ENCODE data around the gene SMARCC2. TPM values are rescaled to one million over a fixed set of nuclear protein-coding genes. Genes with fewer than 3 reads are reported as not detected.

SMARCC2 gene
- total and polyA plus RNA-seq, 9 of the 15 experiments (the other 6 are each of a cell fraction or from before 2014, with no cell fraction given) = 11.9 to 86.0 (median 36.6) TPM

GRCh38 chr12:56118688-56119357, 70.5 kb downstream of the SMARCC2 start:
- H3K9ac ChIP-seq (ENCODE audit: insufficient read depth in 1 of 2, low read depth in 2 of 2, low read length in 2 of 2) = peak overlapping the region; percentile 93 to 97
- POLR2A ChIA-PET = interaction anchor here (0.6 to 5.3 kb wide), 30 partner anchors 9 to 411 kb away, joined by 3 to 125 read pairs (median 6); partner anchors contain the start of genes COQ10A, ESYT1, ITGA7 and MYL6
- no peaks in the 10 kb centered on the region for H4K20me1 ChIP-seq (replicated peaks; ENCODE audit: control insufficient read depth, insufficient read depth, low read length)
- H3K4me2 ChIP-seq (ENCODE audit: insufficient read depth, low read length) = peak overlapping the region; percentile 89
- no peaks in the 10 kb centered on the region for H3K27me3 ChIP-seq (ENCODE audit: control insufficient read depth in 2 of 2, insufficient read depth in 2 of 2, low read length in 2 of 2)
- peak; percentile 3 for TF ChIP-seq SAP30 (IDR thresholded peaks at IDR 0.05; ENCODE audit: borderline replicate concordance, insufficient read depth, low read depth, low read length, poor library complexity, severe bottlenecking)
- no peak for TF ChIP-seq TAF7 (tag; IDR thresholded peaks at IDR 0.05)
- no peak for TF ChIP-seq ATF1 (CRISPR knock-in tag; IDR thresholded peaks at IDR 0.05)
- TF ChIP-seq ATF1 (tag; IDR thresholded peaks at IDR 0.05) = peak; percentile 76; the same call in 1 of the 2 replicates
- no peak for TF ChIP-seq HINFP (tag; conservative IDR thresholded peaks at IDR 0.05; ENCODE audit: low read depth)
- TF ChIP-seq LCOR (CRISPR knock-in tag; IDR thresholded peaks at IDR 0.05) = no peak
- 0 out of 2 replicates have a peak, but pooled peaks have one; percentile 69 for TF ChIP-seq ZNF282 (CRISPR knock-in tag; IDR thresholded peaks at IDR 0.05)
- no peak for TF ChIP-seq SMC3 (conservative IDR thresholded peaks at IDR 0.05; ENCODE audit: insufficient read depth, low read depth, low read length)
- TF ChIP-seq FUS (optimal IDR thresholded peaks at IDR 0.05; ENCODE audit: low read depth, low read length) = no peak
- 0 out of 2 replicates have a peak, but pooled peaks have one; percentile 66 for TF ChIP-seq HDGF (IDR thresholded peaks at IDR 0.05)
- TF ChIP-seq KDM1A (IDR thresholded peaks at IDR 0.05) = no peak
- no peak for TF ChIP-seq DMBX1 (CRISPR knock-in tag; IDR thresholded peaks at IDR 0.05; ENCODE audit: borderline replicate concordance)
- no peak for TF ChIP-seq POLR2A (conservative IDR thresholded peaks at IDR 0.05)
- TF ChIP-seq EP400 (IDR thresholded peaks at IDR 0.05) = no peak
- TF ChIP-seq, protein P1, sequence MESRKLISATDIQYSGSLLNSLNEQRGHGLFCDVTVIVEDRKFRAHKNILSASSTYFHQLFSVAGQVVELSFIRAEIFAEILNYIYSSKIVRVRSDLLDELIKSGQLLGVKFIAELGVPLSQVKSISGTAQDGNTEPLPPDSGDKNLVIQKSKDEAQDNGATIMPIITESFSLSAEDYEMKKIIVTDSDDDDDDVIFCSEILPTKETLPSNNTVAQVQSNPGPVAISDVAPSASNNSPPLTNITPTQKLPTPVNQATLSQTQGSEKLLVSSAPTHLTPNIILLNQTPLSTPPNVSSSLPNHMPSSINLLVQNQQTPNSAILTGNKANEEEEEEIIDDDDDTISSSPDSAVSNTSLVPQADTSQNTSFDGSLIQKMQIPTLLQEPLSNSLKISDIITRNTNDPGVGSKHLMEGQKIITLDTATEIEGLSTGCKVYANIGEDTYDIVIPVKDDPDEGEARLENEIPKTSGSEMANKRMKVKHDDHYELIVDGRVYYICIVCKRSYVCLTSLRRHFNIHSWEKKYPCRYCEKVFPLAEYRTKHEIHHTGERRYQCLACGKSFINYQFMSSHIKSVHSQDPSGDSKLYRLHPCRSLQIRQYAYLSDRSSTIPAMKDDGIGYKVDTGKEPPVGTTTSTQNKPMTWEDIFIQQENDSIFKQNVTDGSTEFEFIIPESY (CRISPR knock-in tag; IDR thresholded peaks at IDR 0.05) = no peak
- TF ChIP-seq E2F3 (CRISPR knock-in tag; IDR thresholded peaks at IDR 0.05) = no peak
- TF ChIP-seq SRSF7 (optimal IDR thresholded peaks at IDR 0.05; ENCODE audit: low read depth, low read length) = no peak
- TF ChIP-seq FOSL1 (tag; conservative IDR thresholded peaks at IDR 0.05) = 0 out of 2 replicates have a peak, but pooled peaks have one; percentile 11
- TF ChIP-seq ZNF79 (CRISPR knock-in tag; IDR thresholded peaks at IDR 0.05; ENCODE audit: low read depth) = no peak
- no peak for FAIRE-seq
- in situ Hi-C loops (cut with MboI) = no loop called here
- peaks cover 17 to 20% of the 10 kb centered on the region in 2 experiments for H3K4me1 ChIP-seq (replicated peaks in 1 of 2; ENCODE audit: control insufficient read depth in 2 of 2, insufficient read depth in 2 of 2, low read length in 2 of 2)
- H3K36me3 ChIP-seq (ENCODE audit: control insufficient read depth, insufficient read depth, low read length) = peaks cover 32% of the 10 kb centered on the region
- intact Hi-C loops (cut with micrococcal nuclease) = loop anchor here (1.0 to 5.0 kb wide), 10 partner anchors 34 to 518 kb away; partner anchors contain the start of genes ANKRD52, CS, MYL6 and NABP2
- peak overlapping the region; percentile 61 for H3K27ac ChIP-seq (ENCODE audit: extremely low read depth, low read depth, low read length)
- H3K4me3 ChIP-seq = peak overlapping the region; percentile 59
- 6% methylated on average over 13 of the region's 13 CpGs for WGBS (ENCODE audit: insufficient coverage, low coverage, missing lambda C conversion rate)
- peak; percentile 8 for ATAC-seq
- BruUV-seq (replicated peaks) = no TSS peak
- H2AFZ ChIP-seq (ENCODE audit: low read depth, low read length) = peak overlapping the region; percentile 82
- DNase-seq (ENCODE audit: extremely low read depth in 1 of 4, low spot score in 3 of 4) = no peak
- H3K79me2 ChIP-seq (ENCODE audit: control insufficient read depth, insufficient read depth, low read length) = peaks cover 28% of the 10 kb centered on the region
- no peaks in the 10 kb centered on the region for H3K9me1 ChIP-seq (ENCODE audit: control insufficient read depth, insufficient read depth, low read length)
- CTCF ChIA-PET (ENCODE audit: low intra/inter-chr PET ratio) = interaction anchor here (1.5 to 3.8 kb wide), 5 partner anchors 69 to 140 kb away, joined by 5 to 36 read pairs (median 13); partner anchors contain the start of genes ANKRD52, NABP2 and SMARCC2
- peaks cover 6% of the 10 kb centered on the region for H3K9me3 ChIP-seq (replicated peaks; ENCODE audit: control insufficient read depth, insufficient read depth, low read depth, low read length)

Data from K562 (cell line).